Measurements from ENCODE around the gene ANKRD33.

ANKRD33 gene

GRCh38 chr12:51900323-51900889, 12.5 kb downstream of the ANKRD33 start (continued):
- TF ChIP-seq PATZ1 (CRISPR knock-in tag; IDR thresholded peaks at IDR 0.05; ENCODE audit: borderline replicate concordance): no peak

- ATAC-seq: no peak
- TF ChIP-seq ZFP3 (CRISPR knock-in tag; IDR thresholded peaks at IDR 0.05) (no peak), RARB (CRISPR knock-in tag; IDR thresholded peaks at IDR 0.05) (no peak), TOX (CRISPR knock-in tag; IDR thresholded peaks at IDR 0.05; ENCODE audit: borderline replicate concordance) (no peak)
Observed at GRCh38 chr12:51901121-51901817, 13.4 kb downstream of the ANKRD33 start.

- TF ChIP-seq TCF4 (CRISPR knock-in tag; IDR thresholded peaks at IDR 0.05; ENCODE audit: borderline replicate concordance): no peak
- no peak for TF ChIP-seq ARNTL (CRISPR knock-in tag; IDR thresholded peaks at IDR 0.05; ENCODE audit: borderline replicate concordance, low read depth)
- TF ChIP-seq PATZ1 (CRISPR knock-in tag; IDR thresholded peaks at IDR 0.05; ENCODE audit: borderline replicate concordance): no peak
- TF ChIP-seq OSR1 (CRISPR knock-in tag; IDR thresholded peaks at IDR 0.05): no peak
- TF ChIP-seq CREB5 (CRISPR knock-in tag; IDR thresholded peaks at IDR 0.05; ENCODE audit: low read depth): no peak
- no peak for TF ChIP-seq ZNF8 (CRISPR knock-in tag; IDR thresholded peaks at IDR 0.05)
- no peak for TF ChIP-seq CSDC2 (CRISPR knock-in tag; IDR thresholded peaks at IDR 0.05)
- TF ChIP-seq TSHZ2 (CRISPR knock-in tag; IDR thresholded peaks at IDR 0.05): no peak
- no peak for TF ChIP-seq ZNF565 (CRISPR knock-in tag; conservative IDR thresholded peaks at IDR 0.05; ENCODE audit: low read depth)
- TF ChIP-seq TOX (CRISPR knock-in tag; IDR thresholded peaks at IDR 0.05; ENCODE audit: borderline replicate concordance): no peak
- TF ChIP-seq PPARA (CRISPR knock-in tag; IDR thresholded peaks at IDR 0.05; ENCODE audit: borderline replicate concordance): no peak
- no peak for TF ChIP-seq ZC3H10 (CRISPR knock-in tag; IDR thresholded peaks at IDR 0.05)
- ATAC-seq: no peak
Observed at GRCh38 chr12:51901881-51902280, 14.0 kb downstream of the ANKRD33 start.

- no peak for ATAC-seq
- TF ChIP-seq RARB (CRISPR knock-in tag; IDR thresholded peaks at IDR 0.05) (no peak), ZNF70 (CRISPR knock-in tag; IDR thresholded peaks at IDR 0.05) (no peak), CREB5 (CRISPR knock-in tag; IDR thresholded peaks at IDR 0.05; ENCODE audit: low read depth) (no peak), ZC3H10 (CRISPR knock-in tag; IDR thresholded peaks at IDR 0.05) (no peak), SNAI2 (CRISPR knock-in tag; IDR thresholded peaks at IDR 0.05) (no peak), ESRRG (CRISPR knock-in tag; IDR thresholded peaks at IDR 0.05) (no peak)
Observed at GRCh38 chr12:51904951-51905470, 17.1 kb downstream of the ANKRD33 start.
